Cortex of kidney (tissue), 1 donor: ENCODE data around the gene COL20A1.

Experiments used
- DNase-seq: peaks from one replicate; lab custom pipeline; 2025; lab: John Stamatoyannopoulos, UW

The COL20A1 gene

DNA sequence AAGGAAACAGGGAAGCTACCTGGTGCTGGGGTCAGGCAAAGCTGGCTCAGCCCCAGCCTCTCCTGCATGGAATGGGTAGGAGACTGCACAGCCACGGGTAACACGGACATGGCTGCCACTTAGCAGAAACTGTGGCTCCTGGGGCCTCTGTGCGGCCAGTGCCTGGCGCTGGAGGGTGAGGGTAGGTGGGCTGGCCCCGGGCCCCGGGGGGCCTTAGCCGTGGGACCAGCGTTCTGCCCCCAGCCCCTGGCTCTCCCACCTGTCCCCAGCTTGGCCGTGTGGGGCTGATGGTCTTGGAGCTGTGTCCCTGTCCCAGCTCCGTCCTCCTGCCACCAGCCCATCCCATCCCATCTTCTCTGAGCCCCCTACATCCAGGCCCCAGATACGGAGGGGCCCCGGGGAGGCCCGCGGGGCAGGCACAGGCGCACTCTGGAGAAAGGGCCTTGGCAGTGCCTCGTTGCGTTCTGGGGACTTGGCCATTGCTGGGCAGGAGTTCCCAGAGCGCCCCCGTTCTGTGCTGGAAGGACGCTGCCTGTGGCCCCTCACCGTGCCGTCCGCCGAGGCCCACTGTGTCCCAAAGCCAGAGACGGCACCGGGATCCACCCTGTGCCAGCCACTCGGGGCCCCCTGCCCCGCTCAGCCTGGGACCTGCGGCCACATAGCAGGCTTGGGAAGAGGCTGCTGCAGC lies 56.0 kb downstream of the COL20A1 start:
- no peak for DNase-seq

DNA sequence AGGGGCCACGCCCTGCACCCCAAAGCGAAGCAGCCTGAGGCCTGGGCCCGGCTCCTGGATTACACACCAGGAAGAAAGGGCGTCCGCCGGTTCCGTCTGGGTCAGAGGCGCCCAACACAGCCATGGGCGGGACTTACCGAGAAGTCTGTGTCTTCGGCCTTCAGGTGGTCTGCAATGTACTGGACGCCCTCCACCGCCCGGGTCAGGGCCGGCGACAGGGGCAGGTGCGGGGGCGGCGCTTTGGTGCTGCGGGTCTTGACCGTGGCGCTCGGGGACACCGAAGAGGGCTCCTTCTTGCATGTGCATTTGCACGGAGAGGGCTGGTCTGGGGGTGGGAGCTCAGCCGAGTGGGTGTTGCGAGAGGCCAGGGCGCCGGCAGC lies 56.5 kb downstream of the COL20A1 start:
- DNase-seq, result no peak

DNA sequence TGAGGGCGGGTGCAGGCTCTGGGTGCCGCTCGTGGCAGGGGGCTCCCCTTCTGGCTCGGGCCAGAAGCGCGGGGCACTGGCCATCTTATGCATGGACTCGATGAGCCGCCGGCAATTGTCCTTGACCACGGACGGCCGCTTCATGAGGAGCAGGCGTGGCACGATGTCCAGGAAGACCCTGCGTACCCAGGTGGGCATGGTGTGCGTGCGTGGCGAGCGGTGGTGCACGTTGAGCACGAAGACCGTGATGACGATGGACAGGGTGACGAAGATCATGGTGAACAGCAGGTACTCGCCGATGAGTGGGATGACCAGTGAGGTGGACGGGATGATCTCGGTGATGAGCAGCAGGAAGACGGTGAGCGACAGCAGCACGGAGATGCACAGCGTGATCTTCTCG lies 57.2 kb downstream of the COL20A1 start:
- DNase-seq, result no peak

DNA sequence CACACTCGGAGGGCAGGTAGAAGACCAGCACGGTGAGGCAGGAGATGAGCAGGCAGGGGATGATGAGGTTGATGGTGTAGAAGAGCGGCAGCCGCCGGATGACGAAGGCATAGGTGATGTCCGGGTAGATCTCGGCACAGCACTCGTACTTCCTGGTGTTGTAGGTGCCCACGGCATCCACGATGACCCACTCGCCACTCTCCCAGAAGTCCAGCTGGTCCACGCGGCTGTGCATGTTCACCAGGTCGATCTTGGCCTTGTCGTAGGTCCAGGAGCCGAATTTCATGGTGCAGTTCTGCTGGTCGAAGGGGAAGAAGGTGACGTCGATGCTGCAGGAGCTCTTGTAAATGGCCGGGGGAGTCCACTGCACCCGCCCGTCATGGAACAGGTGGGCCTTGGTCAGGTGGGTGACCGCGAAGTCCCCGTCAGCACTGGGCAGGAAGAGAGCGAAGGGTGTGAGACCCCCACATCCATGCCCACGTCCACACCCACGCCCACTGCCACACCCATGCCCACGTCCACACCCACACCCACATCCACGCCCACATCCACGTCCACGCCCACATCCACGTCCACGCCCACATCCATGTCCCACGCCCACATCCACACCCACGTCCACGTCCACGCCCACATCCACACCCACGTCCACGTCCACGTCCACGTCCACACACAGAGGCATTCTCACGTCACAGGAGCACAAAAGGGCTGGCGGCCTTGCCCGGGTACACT lies 57.8 kb downstream of the COL20A1 start:
- no peak for DNase-seq

DNA sequence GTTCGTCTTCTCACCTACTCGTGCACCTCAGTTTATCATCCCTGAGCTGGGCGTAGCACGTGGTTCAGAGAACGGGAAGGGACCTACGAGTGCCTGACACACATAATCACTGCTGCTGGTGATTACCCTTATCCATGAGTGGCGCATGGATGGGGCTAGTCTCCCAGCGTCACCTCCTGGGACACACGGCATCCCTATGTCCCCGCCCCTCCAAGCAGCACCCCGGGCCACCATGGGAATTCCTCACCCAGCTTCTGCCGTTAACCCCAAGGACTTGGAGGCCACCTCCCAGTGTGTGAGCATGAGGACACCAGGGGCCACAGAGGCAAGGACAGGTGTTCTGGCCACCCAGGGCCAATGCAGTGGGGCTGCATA lies 58.3 kb downstream of the COL20A1 start:
- no peak for DNase-seq

DNA sequence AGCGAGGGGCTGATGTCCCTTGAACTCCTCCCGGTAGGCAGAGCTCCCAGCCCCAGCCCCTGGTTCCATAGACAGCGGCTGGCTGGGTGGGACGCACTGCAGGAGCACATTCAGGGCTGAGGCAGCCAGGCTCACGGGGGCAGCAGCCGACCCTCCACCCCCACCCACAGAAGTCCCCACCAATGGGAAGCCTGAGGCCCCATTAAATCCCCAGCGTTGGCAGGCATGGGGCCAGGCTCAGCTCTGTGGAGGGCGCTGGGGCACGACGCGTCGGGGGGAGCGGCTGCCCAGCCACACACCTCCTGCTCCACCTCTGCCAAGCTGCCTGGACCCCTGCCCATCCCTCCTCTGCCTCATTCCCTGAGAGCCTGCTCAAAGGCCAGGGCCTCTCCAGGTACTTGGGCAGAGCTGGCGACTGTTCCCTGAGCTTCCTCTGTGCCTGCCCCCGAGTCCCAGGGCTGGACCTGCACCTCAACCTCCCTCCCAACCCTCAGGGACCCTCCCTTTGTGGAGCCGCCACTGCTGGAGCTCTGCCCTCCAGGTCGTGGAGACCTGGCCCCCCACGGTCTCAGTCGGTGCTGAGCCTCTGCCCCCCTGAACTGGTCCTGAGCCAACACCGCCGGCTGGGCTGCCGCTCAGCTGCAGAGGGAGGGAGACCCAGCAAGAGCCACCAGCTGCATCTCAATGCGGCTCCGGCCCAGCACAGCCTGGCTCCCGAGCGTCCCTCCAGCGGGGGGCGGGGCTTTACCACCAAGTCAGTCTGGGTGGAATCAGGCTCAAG lies 59.0 kb downstream of the COL20A1 start:
- DNase-seq, result no peak

DNA sequence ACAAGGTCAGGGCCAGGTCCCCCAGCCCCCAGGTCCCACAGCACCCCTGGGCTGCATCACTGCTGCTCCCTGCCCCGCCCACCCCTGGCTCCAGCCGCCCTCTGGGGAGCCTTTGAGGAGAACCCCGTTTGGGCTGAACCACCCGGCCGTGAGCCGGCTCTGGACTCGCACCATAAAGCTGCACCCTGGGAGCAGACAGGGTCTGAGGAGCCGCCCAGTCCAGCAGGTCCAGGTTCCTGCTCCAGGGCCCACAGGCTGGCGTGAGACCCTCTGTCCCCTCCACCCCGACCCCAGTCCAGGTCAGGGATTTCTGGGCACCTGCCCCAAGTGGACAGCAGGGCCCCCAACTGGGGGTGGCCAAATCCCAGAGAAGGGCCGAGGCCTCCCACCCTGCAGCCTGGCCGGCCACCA lies 59.8 kb downstream of the COL20A1 start:
- no peak for DNase-seq

DNA sequence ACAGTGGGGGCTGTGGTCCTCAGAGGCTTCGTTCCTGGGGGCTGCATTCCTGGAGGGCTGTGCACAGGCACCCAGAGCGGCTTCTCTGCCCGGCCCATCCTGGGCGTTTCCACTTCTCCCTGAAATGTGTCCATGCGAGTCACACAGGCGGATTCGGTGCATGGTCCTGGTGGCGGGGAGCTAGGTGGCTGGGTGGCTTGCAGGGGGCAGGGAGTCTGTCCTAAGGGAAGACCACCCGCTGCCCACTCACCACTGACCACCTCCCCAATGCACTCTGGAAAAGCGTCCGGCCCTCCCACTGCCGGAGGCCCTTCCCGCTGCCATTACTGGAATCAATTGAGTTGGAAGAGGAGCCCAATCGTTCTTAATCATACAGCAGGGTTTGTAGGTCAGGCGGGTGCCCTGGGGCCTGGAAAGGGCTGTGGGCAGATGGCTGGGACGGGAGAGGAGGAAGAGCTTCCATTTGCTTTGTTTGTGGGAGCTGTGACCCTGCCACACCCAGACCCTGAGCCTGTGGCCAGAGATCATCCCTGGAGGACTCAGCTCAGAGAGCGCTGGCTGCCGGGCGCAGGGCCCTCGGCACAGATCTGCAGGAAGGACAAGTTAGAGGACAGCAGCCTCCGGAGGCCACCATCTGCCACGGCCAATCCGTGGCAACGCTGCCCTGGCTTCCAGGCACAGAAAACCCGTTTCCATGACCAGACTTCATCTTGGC lies 61.8 kb downstream of the COL20A1 start:
- no peak for DNase-seq

DNA sequence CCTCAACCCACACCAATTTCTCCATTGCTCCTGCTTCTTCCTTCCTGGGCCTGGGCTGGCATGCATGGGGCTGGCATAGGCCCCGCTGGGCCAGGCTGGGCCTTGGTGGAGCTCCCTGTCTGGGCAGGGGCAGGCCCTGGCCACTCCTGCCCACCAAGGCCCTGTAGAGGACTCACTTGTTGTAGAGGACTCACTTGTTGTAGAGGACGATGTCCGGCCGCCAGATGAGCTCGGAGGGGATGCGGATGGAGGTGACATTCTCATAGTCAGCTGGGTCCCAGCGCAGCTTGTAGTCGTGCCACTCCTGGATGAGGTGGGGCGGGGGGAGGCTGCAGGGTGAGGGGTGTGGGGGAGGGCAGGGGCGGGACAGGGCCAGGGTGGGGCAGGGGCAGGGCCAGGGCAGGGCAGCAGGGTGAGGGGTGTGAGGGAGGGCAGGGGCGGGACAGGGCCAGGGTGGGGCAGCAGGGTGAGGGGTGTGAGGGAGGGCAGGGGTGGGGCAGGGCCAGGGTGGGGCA lies 62.9 kb downstream of the COL20A1 start:
- no peak for DNase-seq

DNA sequence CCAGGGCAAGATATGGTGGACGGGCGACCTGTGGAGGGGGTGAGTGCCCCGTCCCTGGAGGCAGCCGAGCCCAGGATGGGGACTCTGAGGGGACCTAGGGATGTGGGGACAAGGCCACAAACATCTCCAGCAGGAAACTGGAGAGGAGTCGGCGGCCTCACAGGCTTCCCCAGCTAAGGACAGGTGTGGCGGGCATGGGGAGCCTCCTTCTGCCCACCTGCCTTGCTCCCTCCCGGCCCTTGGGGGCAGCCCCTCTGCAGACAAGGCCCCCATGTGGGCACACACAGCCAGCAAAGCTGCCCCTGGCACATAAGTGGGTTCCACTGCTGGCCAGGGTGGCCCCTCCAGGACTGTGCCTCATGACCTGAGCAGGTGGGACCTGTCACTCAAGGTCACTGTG lies 63.5 kb downstream of the COL20A1 start:
- no peak for DNase-seq

DNA sequence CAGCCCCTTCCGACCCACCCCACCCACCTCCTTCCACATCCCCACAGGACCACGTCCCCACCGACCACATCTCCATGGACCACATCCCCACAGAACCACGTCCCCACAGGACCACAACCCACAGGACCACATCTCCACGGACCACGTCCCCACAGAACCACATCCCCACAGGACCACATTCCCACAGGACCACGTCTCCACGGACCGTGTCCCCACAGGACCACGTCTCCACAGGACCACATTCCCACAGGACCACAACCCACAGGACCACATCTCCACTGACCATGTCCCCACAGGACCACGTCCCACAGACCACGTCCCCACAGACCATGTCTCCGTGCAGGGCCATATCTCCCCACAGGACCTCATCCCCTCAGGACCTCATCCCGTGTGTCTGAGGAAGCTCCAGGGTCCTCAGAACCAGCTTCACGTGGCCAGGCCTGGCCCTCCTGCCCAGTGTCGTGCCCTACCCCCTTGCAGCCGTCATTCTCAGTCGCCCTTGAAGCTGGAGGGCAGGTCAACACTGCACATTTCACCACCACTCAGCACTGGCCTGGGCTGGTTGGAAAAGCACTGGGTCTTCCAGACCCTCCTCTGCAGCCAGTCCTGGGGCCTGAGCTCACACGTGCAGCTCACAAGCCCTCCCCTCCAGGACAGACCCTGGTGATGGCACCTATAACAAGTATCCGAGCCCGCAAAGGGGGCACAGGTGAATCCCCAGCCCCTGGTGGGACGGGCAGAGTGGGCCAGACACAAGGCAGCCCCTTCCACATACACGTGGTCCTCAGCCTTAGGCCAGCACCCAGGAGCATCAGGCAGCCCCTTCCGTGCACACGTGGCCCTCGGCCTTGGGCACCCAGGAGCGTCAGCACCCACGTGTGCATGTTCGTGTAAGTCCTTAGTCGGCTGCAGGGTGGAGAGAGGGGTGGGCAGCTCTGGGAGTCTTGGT lies 64.2 kb downstream of the COL20A1 start:
- no peak for DNase-seq

DNA sequence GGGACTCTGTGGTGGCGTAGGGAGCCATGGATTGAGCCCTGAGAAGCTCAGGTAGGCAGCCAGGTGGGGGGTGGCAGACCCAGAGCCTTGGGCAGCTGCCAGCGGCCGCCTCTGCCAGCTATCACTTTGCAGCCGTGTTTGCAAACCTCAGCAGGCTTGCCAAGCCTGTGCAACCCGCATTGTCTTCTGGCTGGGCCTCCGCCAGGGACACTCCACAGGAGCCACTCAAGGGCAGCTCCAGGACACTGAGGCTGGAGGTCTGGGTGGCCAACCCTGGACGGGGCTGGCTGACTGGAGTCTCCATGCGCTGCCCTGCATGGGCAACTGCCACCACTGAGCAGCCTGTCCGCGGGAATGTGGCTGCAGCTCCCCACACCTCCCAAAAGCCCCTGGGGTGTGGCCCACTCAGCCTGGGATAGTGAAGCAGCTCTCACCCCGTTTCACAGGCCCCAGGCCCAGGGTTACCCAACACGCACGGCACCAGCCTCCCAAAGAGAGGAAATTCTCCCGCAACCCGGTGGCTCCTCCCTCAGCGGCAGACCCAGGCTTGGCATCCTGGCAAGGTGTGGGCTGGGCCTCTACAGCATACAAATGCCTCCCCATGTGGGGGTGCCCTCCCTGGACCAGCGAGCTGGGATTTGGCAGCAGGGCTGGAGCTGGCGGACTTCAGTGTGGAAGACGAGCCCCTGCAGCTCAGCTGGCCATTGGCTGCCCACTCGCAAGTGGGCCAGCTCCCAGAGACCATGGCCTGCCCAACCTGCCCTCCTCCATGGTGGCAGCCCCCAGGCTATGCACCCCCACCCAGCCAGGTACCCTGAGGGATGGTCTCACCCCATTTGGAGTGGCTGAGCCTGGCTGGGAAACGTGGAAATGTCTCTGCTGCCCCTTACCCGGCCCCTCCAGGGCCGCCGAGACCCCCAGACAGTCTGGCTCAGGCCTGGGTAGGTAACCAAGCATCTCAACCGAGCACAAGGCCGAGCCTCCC lies 65.2 kb downstream of the COL20A1 start:
- DNase-seq, result no peak

DNA sequence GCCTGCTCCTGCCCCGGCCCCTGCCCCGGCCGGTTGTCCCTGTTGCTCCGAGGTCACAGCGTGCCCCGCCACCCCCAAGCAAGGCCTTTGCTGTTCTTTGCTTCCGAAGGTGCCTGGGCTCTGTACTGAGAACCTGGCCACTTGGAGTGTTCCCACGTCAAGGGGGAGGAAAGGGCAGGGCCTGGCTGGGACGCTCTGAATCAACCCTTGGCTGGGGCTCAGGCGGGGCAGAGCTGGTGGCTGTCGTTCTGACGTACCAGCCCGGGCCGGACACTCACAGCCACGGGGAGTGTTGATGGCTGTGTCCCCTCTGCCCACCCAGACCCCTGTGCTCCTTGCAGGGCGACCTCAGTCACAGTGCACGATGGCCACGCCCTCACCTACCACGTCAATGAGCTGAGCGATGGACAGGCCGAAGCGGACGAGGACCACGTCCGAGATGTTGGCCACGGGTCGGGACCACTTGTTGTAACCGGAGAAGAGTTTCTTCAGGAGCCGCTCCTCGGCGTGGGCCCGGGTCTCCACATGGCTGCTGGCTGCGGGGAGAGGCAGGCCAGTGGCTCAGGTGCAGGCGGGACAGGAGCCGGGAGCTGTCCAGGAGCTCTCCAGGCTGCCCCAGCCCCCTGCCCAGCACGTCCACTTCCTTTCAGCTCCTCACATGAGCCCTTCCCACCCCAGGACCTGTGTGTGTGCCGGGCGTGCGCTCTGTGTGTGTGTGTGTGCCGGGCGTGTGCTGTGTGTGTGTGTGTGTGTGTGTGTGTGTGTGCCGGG lies 66.4 kb downstream of the COL20A1 start:
- no peak for DNase-seq

DNA sequence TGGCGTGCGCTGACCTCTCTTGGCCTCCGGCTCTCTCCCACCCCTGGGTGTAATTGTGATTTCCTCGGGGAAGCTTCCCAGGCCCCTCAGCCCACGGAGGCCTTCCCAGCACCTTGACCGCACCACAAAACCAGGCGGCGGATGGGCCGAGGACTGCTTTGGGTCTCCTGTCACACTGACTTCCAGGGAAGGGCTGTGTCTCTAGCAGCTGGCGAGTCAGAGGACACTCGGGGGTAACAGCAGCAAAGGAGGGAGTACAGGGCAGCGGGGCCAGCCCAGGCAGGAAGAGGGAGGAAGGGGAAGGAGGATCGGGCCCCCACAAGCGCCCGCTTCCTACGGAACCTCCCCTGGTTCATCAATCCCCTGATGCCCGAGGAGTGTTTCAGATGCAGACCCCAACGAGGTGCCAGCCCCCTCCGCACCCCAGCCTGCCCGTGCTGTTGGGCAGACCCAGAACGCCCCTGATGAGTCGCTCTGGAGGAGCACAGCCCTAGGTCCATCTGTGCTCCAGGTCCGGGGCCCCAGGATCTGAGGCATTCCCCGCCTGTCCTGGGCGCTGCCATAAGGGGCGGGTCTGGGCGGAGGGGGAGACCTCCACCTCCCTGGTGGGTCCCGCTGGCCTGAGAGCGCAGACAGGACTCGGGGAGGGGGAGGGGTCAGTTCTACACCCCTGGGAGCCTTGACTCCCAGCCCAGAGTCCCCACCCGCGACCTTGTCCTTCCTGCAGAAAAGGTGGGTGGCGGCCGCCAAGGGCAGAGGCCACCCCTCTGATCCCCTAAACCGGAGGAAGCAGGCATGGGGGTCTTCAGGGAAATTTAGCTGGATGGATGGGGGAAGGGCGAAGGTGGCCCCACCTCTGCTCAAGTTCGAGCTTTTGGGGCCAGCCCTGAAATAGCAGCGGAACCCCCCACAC lies 67.2 kb downstream of the COL20A1 start:
- no peak for DNase-seq

DNA sequence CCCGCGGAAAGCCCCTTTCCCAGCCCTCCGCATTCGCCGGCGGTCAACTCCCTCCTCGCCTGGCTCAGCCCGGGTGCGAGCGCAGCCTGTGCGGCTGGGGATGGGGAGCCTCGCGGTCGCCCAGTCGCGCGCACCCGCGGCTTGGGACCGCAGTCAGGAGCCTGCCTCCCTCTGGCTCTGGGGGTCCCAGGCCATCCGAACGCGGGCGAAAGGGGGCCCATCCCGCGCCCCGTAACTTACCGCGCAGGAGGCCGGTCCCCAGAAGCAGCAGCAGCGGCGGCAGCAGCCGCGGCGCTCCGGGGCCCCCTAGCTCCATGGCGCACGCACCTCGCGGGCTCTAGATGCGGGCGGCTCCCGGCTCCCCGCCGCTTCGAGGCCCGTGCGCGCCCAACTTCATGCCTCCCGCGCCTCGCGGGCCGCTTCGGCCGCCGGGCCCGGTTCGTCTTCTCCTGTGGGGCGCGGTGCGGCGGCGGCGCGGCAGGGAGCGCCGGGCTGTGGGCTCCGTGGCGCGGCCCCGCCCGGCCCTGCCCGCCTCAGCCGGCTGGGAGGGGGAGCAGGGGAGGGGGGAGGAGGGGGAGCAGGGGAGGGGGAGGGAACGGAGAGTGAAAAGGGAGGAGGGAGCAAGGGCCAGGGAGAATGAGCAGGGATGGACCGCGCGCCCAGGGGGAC lies 68.0 kb downstream of the COL20A1 start, which contains the start of gene CHRNA4:
TSS of gene CHRNA4 (minus strand) at position 500 of the 669 bp plus-strand sequence. CDS start at position 316, 184 bp downstream.
- no peak for DNase-seq

DNA sequence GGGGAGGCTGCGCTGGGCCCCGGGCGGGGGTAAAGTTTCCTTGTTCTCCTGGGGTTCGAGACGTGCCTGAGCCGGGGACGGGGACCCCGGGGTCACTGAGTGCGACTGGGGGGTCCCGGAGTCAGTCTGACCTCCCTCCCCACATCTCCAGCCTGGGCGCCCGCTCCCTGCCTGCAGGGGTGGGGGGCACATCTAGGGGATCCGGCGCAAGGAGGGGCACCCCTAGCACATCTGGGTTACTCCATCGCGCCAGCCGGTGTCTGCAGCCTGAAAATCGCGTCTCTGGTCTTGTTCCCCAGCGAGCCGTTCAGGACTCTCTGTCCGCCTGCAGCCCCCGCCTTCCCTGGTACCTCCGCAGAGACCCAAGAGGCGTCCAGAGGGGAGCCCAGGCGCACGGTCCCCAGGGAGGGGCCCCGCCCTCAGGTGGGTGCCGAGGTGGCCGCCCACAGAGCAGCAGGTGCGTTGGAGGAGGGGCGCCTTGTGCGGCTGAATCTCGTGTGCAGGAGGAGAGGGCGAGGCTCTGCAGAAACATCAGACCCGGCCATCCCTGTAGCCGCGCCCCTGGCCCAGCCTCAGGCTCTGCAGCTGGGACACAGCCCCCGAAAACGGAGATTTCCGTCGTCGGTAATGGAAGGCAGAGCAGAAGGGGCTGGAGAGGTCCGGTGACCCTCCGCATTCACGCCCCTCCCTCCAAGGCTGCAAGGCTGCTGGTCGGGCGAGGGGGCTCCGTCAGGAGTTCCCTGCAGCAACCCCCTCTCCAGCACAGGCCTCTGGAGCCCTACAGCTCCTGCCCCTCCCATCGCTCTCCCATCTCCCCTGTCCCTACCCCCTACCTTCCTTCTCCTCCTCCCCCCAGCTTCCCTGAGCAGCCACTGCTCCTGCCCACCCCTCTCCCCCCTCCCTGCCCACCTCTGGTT lies 68.8 kb downstream of the COL20A1 start:
- DNase-seq, result no peak
